H1 (cell line): ENCODE measurements around the gene PPP1R1C.

Experiments used
- EGR1 ChIP-seq: IDR thresholded peaks from 2 replicates; pipeline ENCODE4 v1.6.1; 2011; ENCODE audit warnings: low read depth, low read length, borderline replicate concordance
- MAFK ChIP-seq: IDR thresholded peaks from 2 replicates; pipeline ENCODE4 v1.6.1; 2012; ENCODE audit warnings: low read depth, mild to moderate bottlenecking, improper control_type of control experiment, low read length
- RXRA ChIP-seq: IDR thresholded peaks from 2 replicates; pipeline ENCODE4 v1.6.1; 2011; ENCODE audit warnings: low read depth, mild to moderate bottlenecking, low read length, moderate library complexity; ENCODE audit not compliant: insufficient read depth

DNA sequence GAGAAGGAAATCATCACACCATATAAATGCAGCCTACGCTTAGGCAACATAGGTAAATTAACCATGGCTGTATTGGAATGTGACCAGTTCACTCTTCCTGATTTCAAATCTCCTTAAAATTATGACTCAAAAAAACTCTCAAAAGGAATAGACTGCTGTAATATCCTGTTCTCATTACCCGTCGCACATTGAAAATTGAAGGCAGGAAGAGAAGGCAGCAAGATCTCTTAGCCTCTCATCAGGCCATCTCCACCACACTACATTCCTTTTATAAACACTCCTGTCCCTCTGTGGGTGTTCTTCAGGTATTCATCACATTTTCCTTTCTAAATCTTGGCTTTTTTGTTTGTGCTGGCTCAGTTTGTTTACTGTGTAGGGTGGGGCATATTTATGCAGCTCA, 83.2 kb downstream of the PPP1R1C start:
- TF ChIP-seq MAFK (no peak), EGR1 (no peak), RXRA (no peak)
